HEK293 (cell line): Measurements from ENCODE around the gene ARID1A.

Experiments
- CTCF ChIA-PET: fragments of 350-600 bp; formaldehyde crosslinking; extraction: SDS; loops from one replicate; lab custom pipeline; 2021; ENCODE audit warnings: antibody characterized with exemption; lab: Yijun Ruan, JAX
- POLR2A ChIA-PET: fragments of 300-600 bp; formaldehyde crosslinking; extraction: SDS; loops from one replicate; lab custom pipeline; 2020; ENCODE audit warnings: antibody characterized with exemption, inconsistent platforms; lab: Yijun Ruan, JAX
- H3K27ac ChIP-seq: fragments of 200-500 bp; sonication (Bioruptor generic); 2 replicates; pipeline ENCODE4 v1.5.1; 2014; ENCODE audit warnings: low read depth, low read length, control low read depth, inconsistent platforms; ENCODE audit errors: extremely low read depth
- H3K36me3 ChIP-seq, 2 experiments: fragments of 200-500 bp in 1 of 2; sonication (Bioruptor generic) in 1 of 2; 1 replicate in 1 of 2; 2 replicates in 1 of 2; pipeline ENCODE4 v1.5.1; 2014 to 2017; ENCODE audit warnings: inconsistent platforms in 2 of 2, low read length in 2 of 2; ENCODE audit not compliant: control insufficient read depth in 2 of 2, insufficient read depth in 1 of 2
- H3K4me1 ChIP-seq: fragments of 200-500 bp; sonication (Bioruptor generic); 2 replicates; pipeline ENCODE4 v1.5.1; 2014; ENCODE audit warnings: mild to moderate bottlenecking, low read length, inconsistent platforms; ENCODE audit not compliant: control insufficient read depth, insufficient read depth
- H3K4me3 ChIP-seq: 2 replicates; pipeline ENCODE4 v1.5.1; 2011; ENCODE audit warnings: low read depth, mild to moderate bottlenecking, control low read depth, low read length, moderate library complexity
- H3K9me3 ChIP-seq: fragments of 200-500 bp; sonication (Bioruptor generic); 2 replicates; pipeline ENCODE4 v1.5.1; 2014; ENCODE audit warnings: low read depth, low read length, inconsistent platforms; ENCODE audit not compliant: control insufficient read depth, insufficient read depth
- GLI4 ChIP-seq: fragments of 450-650 bp; formaldehyde crosslinking; IDR thresholded peaks from 2 replicates; pipeline ENCODE4 v1.5.1; 2016; ENCODE audit warnings: missing biosample characterization, missing genetic modification characterization
- IKZF3 ChIP-seq: fragments of 450-650 bp; IDR thresholded peaks from 2 replicates; pipeline ENCODE4 v1.5.0; 2018; ENCODE audit warnings: missing biosample characterization, mild to moderate bottlenecking, missing genetic modification characterization, moderate library complexity
- MYNN ChIP-seq: fragments of 450-650 bp; formaldehyde crosslinking; IDR thresholded peaks from 2 replicates; pipeline ENCODE4 v1.5.1; 2016; ENCODE audit warnings: missing biosample characterization, missing genetic modification characterization, borderline replicate concordance
- PRDM1 ChIP-seq: fragments of 450-650 bp; formaldehyde crosslinking; IDR thresholded peaks from 2 replicates; pipeline ENCODE4; 2016; ENCODE audit warnings: missing biosample characterization, missing genetic modification characterization
- SCRT1 ChIP-seq: fragments of 450-650 bp; formaldehyde crosslinking; IDR thresholded peaks from 2 replicates; pipeline ENCODE4 v1.5.1; 2016; ENCODE audit warnings: missing biosample characterization, missing genetic modification characterization, borderline replicate concordance
- SP3 ChIP-seq: fragments of 450-650 bp; formaldehyde crosslinking; IDR thresholded peaks from 2 replicates; pipeline ENCODE4 v1.5.1; 2016; ENCODE audit warnings: missing biosample characterization, missing genetic modification characterization
- YY2 ChIP-seq: fragments of 450-650 bp; formaldehyde crosslinking; IDR thresholded peaks from 2 replicates; pipeline ENCODE4 v1.5.1; 2016; ENCODE audit warnings: missing biosample characterization, missing genetic modification characterization
- ZEB2 ChIP-seq: fragments of 450-650 bp; formaldehyde crosslinking; IDR thresholded peaks from 2 replicates; pipeline ENCODE4 v1.5.1; 2016; ENCODE audit warnings: missing biosample characterization, missing genetic modification characterization
- ZNF157 ChIP-seq: fragments of 450-650 bp; formaldehyde crosslinking; IDR thresholded peaks from 2 replicates; pipeline ENCODE4 v1.5.1; 2016; ENCODE audit warnings: missing biosample characterization, missing genetic modification characterization
- ZNF214 ChIP-seq: fragments of 450-650 bp; formaldehyde crosslinking; IDR thresholded peaks from 2 replicates; pipeline ENCODE4 v1.5.1; 2017; ENCODE audit warnings: missing biosample characterization, mild to moderate bottlenecking, missing genetic modification characterization, borderline replicate concordance
- ZNF223 ChIP-seq: fragments of 450-650 bp; formaldehyde crosslinking; IDR thresholded peaks from 2 replicates; pipeline ENCODE4 v1.5.1; 2016; ENCODE audit warnings: missing biosample characterization, missing genetic modification characterization
- ZNF248 ChIP-seq: fragments of 450-650 bp; formaldehyde crosslinking; IDR thresholded peaks from 2 replicates; pipeline ENCODE4 v1.5.1; 2017; ENCODE audit warnings: missing biosample characterization, missing genetic modification characterization
- ZNF350 ChIP-seq: fragments of 450-650 bp; formaldehyde crosslinking; IDR thresholded peaks from 2 replicates; pipeline ENCODE4 v1.5.0; 2017; ENCODE audit warnings: missing biosample characterization, mild to moderate bottlenecking, missing genetic modification characterization
- ZNF423 ChIP-seq: fragments of 450-650 bp; formaldehyde crosslinking; IDR thresholded peaks from 2 replicates; pipeline ENCODE4 v1.5.1; 2016; ENCODE audit warnings: missing biosample characterization, missing genetic modification characterization
- ZNF510 ChIP-seq: fragments of 450-650 bp; formaldehyde crosslinking; IDR thresholded peaks from 2 replicates; pipeline ENCODE4 v1.5.1; 2018; ENCODE audit warnings: mild to moderate bottlenecking, missing genetic modification characterization, missing biosample characterization; ENCODE audit not compliant: insufficient replicate concordance
- ZNF530 ChIP-seq: fragments of 450-650 bp; formaldehyde crosslinking; IDR thresholded peaks from 2 replicates; pipeline ENCODE4 v1.5.1; 2016; ENCODE audit warnings: low read depth, missing biosample characterization, missing genetic modification characterization
- ZNF555 ChIP-seq: fragments of 450-650 bp; formaldehyde crosslinking; conservative IDR thresholded peaks from 2 replicates; pipeline ENCODE4 v1.5.1; 2017; ENCODE audit warnings: missing biosample characterization, mild to moderate bottlenecking, missing genetic modification characterization, inconsistent platforms
- ZNF561 ChIP-seq: fragments of 450-650 bp; IDR thresholded peaks from 2 replicates; pipeline ENCODE4 v1.5.1; 2018; ENCODE audit warnings: missing biosample characterization, missing genetic modification characterization, borderline replicate concordance
- ZNF600 ChIP-seq: fragments of 450-650 bp; formaldehyde crosslinking; IDR thresholded peaks from 2 replicates; pipeline ENCODE4 v1.5.1; 2016; ENCODE audit warnings: missing biosample characterization, missing genetic modification characterization
- ZNF677 ChIP-seq: fragments of 450-650 bp; IDR thresholded peaks from 2 replicates; pipeline ENCODE4 v1.5.0; 2018; ENCODE audit warnings: missing biosample characterization, mild to moderate bottlenecking, missing genetic modification characterization, moderate library complexity
- ZNF747 ChIP-seq: fragments of 450-650 bp; formaldehyde crosslinking; IDR thresholded peaks from 2 replicates; pipeline ENCODE4 v1.5.1; 2016; ENCODE audit warnings: missing biosample characterization, missing genetic modification characterization
- ZNF776 ChIP-seq: fragments of 450-650 bp; formaldehyde crosslinking; IDR thresholded peaks from 2 replicates; pipeline ENCODE4 v1.5.0; 2017; ENCODE audit warnings: missing biosample characterization, missing genetic modification characterization, borderline replicate concordance
- ZXDB ChIP-seq: fragments of 450-650 bp; formaldehyde crosslinking; IDR thresholded peaks from 2 replicates; pipeline ENCODE4 v1.5.1; 2016; ENCODE audit warnings: missing biosample characterization, missing genetic modification characterization
- TF ChIP-seq, protein P1 (sequence below): fragments of 450-650 bp; formaldehyde crosslinking; IDR thresholded peaks from 2 replicates; pipeline ENCODE4 v1.5.1; 2016; ENCODE audit warnings: missing biosample characterization, missing genetic modification characterization
- TF ChIP-seq, protein P2 (sequence below): fragments of 450-650 bp; formaldehyde crosslinking; IDR thresholded peaks from 2 replicates; pipeline ENCODE4 v1.5.1; 2016; ENCODE audit warnings: missing biosample characterization, missing genetic modification characterization
- TF ChIP-seq, protein P3 (sequence below): fragments of 450-650 bp; formaldehyde crosslinking; IDR thresholded peaks from 2 replicates; pipeline ENCODE4 v1.5.1; 2016; ENCODE audit warnings: missing biosample characterization, missing genetic modification characterization
- TF ChIP-seq, protein P4 (sequence below): fragments of 450-650 bp; formaldehyde crosslinking; IDR thresholded peaks from 2 replicates; pipeline ENCODE4 v1.5.1; 2016; ENCODE audit warnings: missing biosample characterization, missing genetic modification characterization
- TF ChIP-seq, protein P5 (sequence below): fragments of 450-650 bp; formaldehyde crosslinking; conservative IDR thresholded peaks from 2 replicates; pipeline ENCODE4 v1.5.1; 2016; ENCODE audit warnings: low read depth, missing biosample characterization, missing genetic modification characterization

ARID1A gene

DNA sequence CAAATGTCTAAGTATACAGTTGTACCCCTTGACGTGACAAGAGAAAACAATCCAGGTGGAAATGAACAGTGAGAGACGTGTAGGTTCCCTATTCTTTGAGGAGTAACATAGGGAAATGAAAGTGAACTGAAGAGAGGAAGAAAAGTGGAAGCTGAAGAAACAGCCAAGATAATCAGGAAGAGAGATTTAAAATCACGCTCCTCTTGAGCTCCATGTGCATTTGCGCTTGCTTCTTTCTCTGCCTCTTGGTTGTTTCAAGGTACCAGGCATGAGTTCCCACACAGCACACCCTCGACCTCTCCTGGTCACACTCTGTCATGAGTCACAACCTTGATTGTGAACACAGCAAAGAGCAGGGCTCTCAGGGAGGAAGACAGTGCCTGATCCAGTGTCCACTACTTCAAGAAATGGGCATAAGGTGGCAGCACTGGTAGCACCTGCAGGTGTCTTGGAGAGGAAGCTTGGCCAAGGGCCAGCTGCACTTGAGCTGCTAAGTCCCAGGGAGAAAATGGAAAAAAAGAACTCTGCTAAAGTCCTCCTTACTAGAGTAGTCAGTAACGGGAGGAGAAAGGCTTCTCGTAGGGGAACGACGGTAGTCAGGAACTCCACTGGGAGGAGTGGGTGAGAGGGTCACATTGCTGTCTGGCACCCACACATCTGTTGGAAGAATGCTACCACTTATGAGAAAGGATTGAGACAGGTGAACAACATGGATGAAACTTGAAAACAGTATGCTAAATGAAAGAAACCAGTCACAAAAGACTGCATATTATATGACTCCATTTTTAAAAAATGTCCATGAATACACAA, 18.3 kb upstream of the ARID1A start:
- Histone ChIP-seq H3K36me3 (no peaks in the 10 kb centered on the region), H3K9me3 (no peaks in the 10 kb centered on the region), H3K4me1 (no peaks in the 10 kb centered on the region), H3K4me3 (no peak overlapping the region), H3K27ac (no peak overlapping the region)
- ChIA-PET CTCF (interaction anchor here (0.5 to 7.9 kb wide), 33 partner anchors 9 to 192 kb away, joined by 3 to 74 read pairs (median 5); partner anchors contain the start of gene PIGV), POLR2A (interaction anchor here (0.6 to 2.4 kb wide), 4 partner anchors 15 to 111 kb away, joined by 3 to 18 read pairs (median 10); partner anchors contain the start of gene PIGV)
- TF ChIP-seq, protein P1, sequence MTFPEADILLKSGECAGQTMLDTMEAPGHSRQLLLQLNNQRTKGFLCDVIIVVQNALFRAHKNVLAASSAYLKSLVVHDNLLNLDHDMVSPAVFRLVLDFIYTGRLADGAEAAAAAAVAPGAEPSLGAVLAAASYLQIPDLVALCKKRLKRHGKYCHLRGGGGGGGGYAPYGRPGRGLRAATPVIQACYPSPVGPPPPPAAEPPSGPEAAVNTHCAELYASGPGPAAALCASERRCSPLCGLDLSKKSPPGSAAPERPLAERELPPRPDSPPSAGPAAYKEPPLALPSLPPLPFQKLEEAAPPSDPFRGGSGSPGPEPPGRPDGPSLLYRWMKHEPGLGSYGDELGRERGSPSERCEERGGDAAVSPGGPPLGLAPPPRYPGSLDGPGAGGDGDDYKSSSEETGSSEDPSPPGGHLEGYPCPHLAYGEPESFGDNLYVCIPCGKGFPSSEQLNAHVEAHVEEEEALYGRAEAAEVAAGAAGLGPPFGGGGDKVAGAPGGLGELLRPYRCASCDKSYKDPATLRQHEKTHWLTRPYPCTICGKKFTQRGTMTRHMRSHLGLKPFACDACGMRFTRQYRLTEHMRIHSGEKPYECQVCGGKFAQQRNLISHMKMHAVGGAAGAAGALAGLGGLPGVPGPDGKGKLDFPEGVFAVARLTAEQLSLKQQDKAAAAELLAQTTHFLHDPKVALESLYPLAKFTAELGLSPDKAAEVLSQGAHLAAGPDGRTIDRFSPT (tag by site-specific recombination), result no peak
- TF ChIP-seq ZNF530 (tag by site-specific recombination) (no peak), SCRT1 (tag by site-specific recombination) (no peak), ZNF214 (tag by site-specific recombination) (no peak), ZNF350 (tag by site-specific recombination) (no peak), ZXDB (tag by site-specific recombination) (no peak), ZNF555 (tag by site-specific recombination) (no peak), ZNF223 (no peak), ZEB2 (peak; percentile 70; the same call in 1 of the 2 replicates), ZNF776 (no peak), GLI4 (tag by site-specific recombination) (no peak), ZNF600 (tag by site-specific recombination) (peak; percentile 88), IKZF3 (tag by site-specific recombination) (0 out of 2 replicates have a peak, but pooled peaks have one; percentile 9), ZNF561 (tag by site-specific recombination) (peak; percentile 87), PRDM1 (tag by site-specific recombination) (peak; percentile 80), YY2 (tag by site-specific recombination) (no peak), SP3 (tag by site-specific recombination) (no peak), ZNF423 (tag by site-specific recombination) (no peak), ZNF248 (tag by site-specific recombination) (no peak), MYNN (no peak), ZNF157 (tag by site-specific recombination) (no peak), ZNF510 (tag by site-specific recombination) (no peak), ZNF747 (tag by site-specific recombination) (no peak), ZNF677 (no peak)
- TF ChIP-seq, protein P2, sequence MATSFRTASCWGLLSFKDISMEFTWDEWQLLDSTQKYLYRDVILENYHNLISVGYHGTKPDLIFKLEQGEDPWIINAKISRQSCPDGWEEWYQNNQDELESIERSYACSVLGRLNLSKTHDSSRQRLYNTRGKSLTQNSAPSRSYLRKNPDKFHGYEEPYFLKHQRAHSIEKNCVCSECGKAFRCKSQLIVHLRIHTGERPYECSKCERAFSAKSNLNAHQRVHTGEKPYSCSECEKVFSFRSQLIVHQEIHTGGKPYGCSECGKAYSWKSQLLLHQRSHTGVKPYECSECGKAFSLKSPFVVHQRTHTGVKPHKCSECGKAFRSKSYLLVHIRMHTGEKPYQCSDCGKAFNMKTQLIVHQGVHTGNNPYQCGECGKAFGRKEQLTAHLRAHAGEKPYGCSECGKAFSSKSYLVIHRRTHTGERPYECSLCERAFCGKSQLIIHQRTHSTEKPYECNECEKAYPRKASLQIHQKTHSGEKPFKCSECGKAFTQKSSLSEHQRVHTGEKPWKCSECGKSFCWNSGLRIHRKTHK (tag by site-specific recombination), result no peak
- TF ChIP-seq, protein P3, sequence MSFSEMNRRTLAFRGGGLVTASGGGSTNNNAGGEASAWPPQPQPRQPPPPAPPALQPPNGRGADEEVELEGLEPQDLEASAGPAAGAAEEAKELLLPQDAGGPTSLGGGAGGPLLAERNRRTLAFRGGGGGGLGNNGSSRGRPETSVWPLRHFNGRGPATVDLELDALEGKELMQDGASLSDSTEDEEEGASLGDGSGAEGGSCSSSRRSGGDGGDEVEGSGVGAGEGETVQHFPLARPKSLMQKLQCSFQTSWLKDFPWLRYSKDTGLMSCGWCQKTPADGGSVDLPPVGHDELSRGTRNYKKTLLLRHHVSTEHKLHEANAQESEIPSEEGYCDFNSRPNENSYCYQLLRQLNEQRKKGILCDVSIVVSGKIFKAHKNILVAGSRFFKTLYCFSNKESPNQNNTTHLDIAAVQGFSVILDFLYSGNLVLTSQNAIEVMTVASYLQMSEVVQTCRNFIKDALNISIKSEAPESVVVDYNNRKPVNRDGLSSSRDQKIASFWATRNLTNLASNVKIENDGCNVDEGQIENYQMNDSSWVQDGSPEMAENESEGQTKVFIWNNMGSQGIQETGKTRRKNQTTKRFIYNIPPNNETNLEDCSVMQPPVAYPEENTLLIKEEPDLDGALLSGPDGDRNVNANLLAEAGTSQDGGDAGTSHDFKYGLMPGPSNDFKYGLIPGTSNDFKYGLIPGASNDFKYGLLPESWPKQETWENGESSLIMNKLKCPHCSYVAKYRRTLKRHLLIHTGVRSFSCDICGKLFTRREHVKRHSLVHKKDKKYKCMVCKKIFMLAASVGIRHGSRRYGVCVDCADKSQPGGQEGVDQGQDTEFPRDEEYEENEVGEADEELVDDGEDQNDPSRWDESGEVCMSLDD (tag by site-specific recombination), result no peak
- TF ChIP-seq, protein P4, sequence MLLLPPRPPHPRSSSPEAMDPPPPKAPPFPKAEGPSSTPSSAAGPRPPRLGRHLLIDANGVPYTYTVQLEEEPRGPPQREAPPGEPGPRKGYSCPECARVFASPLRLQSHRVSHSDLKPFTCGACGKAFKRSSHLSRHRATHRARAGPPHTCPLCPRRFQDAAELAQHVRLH (tag by site-specific recombination), result no peak
- TF ChIP-seq, protein P5, sequence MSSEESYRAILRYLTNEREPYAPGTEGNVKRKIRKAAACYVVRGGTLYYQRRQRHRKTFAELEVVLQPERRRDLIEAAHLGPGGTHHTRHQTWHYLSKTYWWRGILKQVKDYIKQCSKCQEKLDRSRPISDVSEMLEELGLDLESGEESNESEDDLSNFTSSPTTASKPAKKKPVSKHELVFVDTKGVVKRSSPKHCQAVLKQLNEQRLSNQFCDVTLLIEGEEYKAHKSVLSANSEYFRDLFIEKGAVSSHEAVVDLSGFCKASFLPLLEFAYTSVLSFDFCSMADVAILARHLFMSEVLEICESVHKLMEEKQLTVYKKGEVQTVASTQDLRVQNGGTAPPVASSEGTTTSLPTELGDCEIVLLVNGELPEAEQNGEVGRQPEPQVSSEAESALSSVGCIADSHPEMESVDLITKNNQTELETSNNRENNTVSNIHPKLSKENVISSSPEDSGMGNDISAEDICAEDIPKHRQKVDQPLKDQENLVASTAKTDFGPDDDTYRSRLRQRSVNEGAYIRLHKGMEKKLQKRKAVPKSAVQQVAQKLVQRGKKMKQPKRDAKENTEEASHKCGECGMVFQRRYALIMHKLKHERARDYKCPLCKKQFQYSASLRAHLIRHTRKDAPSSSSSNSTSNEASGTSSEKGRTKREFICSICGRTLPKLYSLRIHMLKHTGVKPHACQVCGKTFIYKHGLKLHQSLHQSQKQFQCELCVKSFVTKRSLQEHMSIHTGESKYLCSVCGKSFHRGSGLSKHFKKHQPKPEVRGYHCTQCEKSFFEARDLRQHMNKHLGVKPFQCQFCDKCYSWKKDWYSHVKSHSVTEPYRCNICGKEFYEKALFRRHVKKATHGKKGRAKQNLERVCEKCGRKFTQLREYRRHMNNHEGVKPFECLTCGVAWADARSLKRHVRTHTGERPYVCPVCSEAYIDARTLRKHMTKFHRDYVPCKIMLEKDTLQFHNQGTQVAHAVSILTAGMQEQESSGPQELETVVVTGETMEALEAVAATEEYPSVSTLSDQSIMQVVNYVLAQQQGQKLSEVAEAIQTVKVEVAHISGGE (tag by site-specific recombination), result no peak
